Dermis blood vessel endothelial cell (primary cell): ENCODE results near the gene SORBS1. TPM values are rescaled to one million over a fixed set of nuclear protein-coding genes. Genes with fewer than 3 reads are reported as not detected.

Source experiments
- DNase-seq: peaks from one replicate; pipeline ENCODE4 v3.0.0; 2010
- total RNA-seq: library from RNA; depleted of rRNA; stranded (reverse); fragments of >200 nt; gene quantifications from 2 replicates; pipeline ENCODE4 v1.2.3, GENCODE V29; 2014

Gene SORBS1
- total RNA-seq, 1 donor from 2014 or later: 0.68 TPM

- DNase-seq: no peak
These were observed 125.5 kb downstream of the SORBS1 start for GRCh38 chr10:95435548-95436279.

- peak; percentile 64 for DNase-seq
These were observed 126.6 kb downstream of the SORBS1 start for GRCh38 chr10:95434583-95434982.

- no peak for DNase-seq
These were observed 129.2 kb downstream of the SORBS1 start for GRCh38 chr10:95431900-95432342.

GRCh38 chr10:95430231-95430951 lies 130.8 kb downstream of the SORBS1 start:
- peak; percentile 81 for DNase-seq

- DNase-seq: no peak
These were observed 131.5 kb downstream of the SORBS1 start for GRCh38 chr10:95429639-95430038.

GRCh38 chr10:95428701-95429100 lies 132.5 kb downstream of the SORBS1 start:
- DNase-seq: no peak

GRCh38 chr10:95426482-95426881 lies 134.7 kb downstream of the SORBS1 start:
- DNase-seq: no peak

GRCh38 chr10:95425592-95426465 lies 135.3 kb downstream of the SORBS1 start:
- DNase-seq: no peak

GRCh38 chr10:95423164-95424005 lies 137.8 kb downstream of the SORBS1 start:
- no peak for DNase-seq

- no peak for DNase-seq
These were observed 138.9 kb downstream of the SORBS1 start for GRCh38 chr10:95422233-95422632.

GRCh38 chr10:95421782-95422181 lies 139.4 kb downstream of the SORBS1 start:
- no peak for DNase-seq

- DNase-seq: no peak
These were observed 141.8 kb downstream of the SORBS1 start for GRCh38 chr10:95419399-95419798.

GRCh38 chr10:95416973-95417372 lies 144.2 kb downstream of the SORBS1 start:
- DNase-seq: no peak

GRCh38 chr10:95416270-95416669 lies 144.9 kb downstream of the SORBS1 start:
- no peak for DNase-seq

GRCh38 chr10:95415621-95416031 lies 145.5 kb downstream of the SORBS1 start:
- DNase-seq: no peak

- DNase-seq: no peak
These were observed 146.2 kb downstream of the SORBS1 start for GRCh38 chr10:95414844-95415485.

GRCh38 chr10:95414016-95414830 lies 146.9 kb downstream of the SORBS1 start:
- DNase-seq: no peak

GRCh38 chr10:95413588-95413987 lies 147.6 kb downstream of the SORBS1 start:
- no peak for DNase-seq

GRCh38 chr10:95411635-95412034 lies 149.5 kb downstream of the SORBS1 start:
- DNase-seq: no peak

- peak; percentile 40 for DNase-seq
These were observed 151.9 kb downstream of the SORBS1 start for GRCh38 chr10:95408983-95409873.
